GM12878 (cell line): Measurements from ENCODE around the gene MNT. TPM values are rescaled to one million over a fixed set of nuclear protein-coding genes. Genes with fewer than 3 reads are reported as not detected.

Source experiments
- ATAC-seq: fragments of 200-7000 bp; cut with Tn5 transposase; 3 replicates; pipeline ENCODE4 v1.9.1; 2020; ENCODE audit warnings: mild to moderate bottlenecking, moderate library complexity
- BruUV-seq: library from RNA; stranded (reverse); fragments of 400-500 nt; replicated peaks from 2 replicates; lab custom pipeline; 2021; lab: Mats Ljungman, UMichigan
- CTCF ChIA-PET: fragments of 300-600 bp; sonication (Branson Sonifier 250); formaldehyde crosslinking; extraction: SDS; loops from one replicate; lab custom pipeline; 2021; ENCODE audit warnings: inconsistent platforms; lab: Yijun Ruan, JAX
- POLR2A ChIA-PET: fragments of 350-600 bp; formaldehyde crosslinking; extraction: SDS; loops from one replicate; lab custom pipeline; 2021; ENCODE audit warnings: inconsistent platforms; lab: Charles Lee
- RAD21 ChIA-PET: fragments of 300-600 bp; sonication (Branson Sonifier 250); formaldehyde crosslinking; loops from one replicate; lab custom pipeline; 2023; ENCODE audit warnings: antibody characterized with exemption; ENCODE audit not compliant: unreplicated experiment; lab: Charles Lee
- SMC1A ChIA-PET: fragments of 300-600 bp; sonication (Branson Sonifier 250); formaldehyde crosslinking; loops from one replicate; lab custom pipeline; 2023; ENCODE audit not compliant: unreplicated experiment, uncharacterized antibody; lab: Charles Lee
- DNase-seq: peaks from one replicate; pipeline ENCODE4 v3.0.0-alpha.2; 2011; ENCODE audit warnings: low read depth, low spot score
- FAIRE-seq: peaks from 3 replicates; lab custom pipeline; 2011; peaks lifted over from hg19 to GRCh38; lab: Jason Lieb, UNC
- H2AFZ ChIP-seq: 2 replicates; pipeline ENCODE4 v1.6.0; 2011; ENCODE audit warnings: low read depth, low read length, control low read depth; ENCODE audit not compliant: control insufficient read depth
- H3K27ac ChIP-seq: 2 replicates; pipeline ENCODE4 v1.5.1; 2011; ENCODE audit warnings: control low read depth; ENCODE audit not compliant: control insufficient read depth, insufficient read depth
- H3K27me3 ChIP-seq, 2 experiments: replicated peaks in 1 of 2; 2 replicates each; pipeline versions ENCODE4 v1.6.0 to v1.6.1; 2011; ENCODE audit warnings: low read length in 1 of 2; ENCODE audit not compliant: control insufficient read depth in 2 of 2, insufficient read depth in 2 of 2
- H3K36me3 ChIP-seq, 2 experiments: 2 replicates each; pipeline ENCODE4 v1.5.1; 2011; ENCODE audit warnings: low read length in 1 of 2; ENCODE audit not compliant: control insufficient read depth in 2 of 2, insufficient read depth in 2 of 2
- H3K4me1 ChIP-seq: 2 replicates; pipeline ENCODE4 v1.6.1; 2011; ENCODE audit warnings: mild to moderate bottlenecking, low read length, moderate library complexity, mixed read lengths; ENCODE audit not compliant: control insufficient read depth, insufficient read depth
- H3K4me2 ChIP-seq: 2 replicates; pipeline ENCODE4 v1.6.0; 2011; ENCODE audit warnings: control low read depth; ENCODE audit not compliant: control insufficient read depth, insufficient read depth
- H3K4me3 ChIP-seq: fragments of 200-600 bp; sonication (generic); 2 replicates; pipeline ENCODE4 v1.5.1; 2016
- H3K79me2 ChIP-seq: 2 replicates; pipeline ENCODE4 v1.6.0; 2011; ENCODE audit warnings: low read length; ENCODE audit not compliant: control insufficient read depth, insufficient read depth
- H3K9ac ChIP-seq: 2 replicates; pipeline ENCODE4 v1.8.0; 2011; ENCODE audit warnings: low read length, control low read depth, mixed read lengths; ENCODE audit not compliant: control insufficient read depth, insufficient read depth
- H3K9me3 ChIP-seq: replicated peaks from 3 replicates; pipeline ENCODE4 v1.5.1; 2011; ENCODE audit warnings: mild to moderate bottlenecking, low read length; ENCODE audit not compliant: control insufficient read depth, insufficient read depth
- H4K20me1 ChIP-seq: 2 replicates; pipeline ENCODE4 v1.6.0; 2011; ENCODE audit not compliant: control insufficient read depth, insufficient read depth
- JUNB ChIP-seq: IDR thresholded peaks from 2 replicates; pipeline ENCODE4 v1.6.1; 2016; ENCODE audit warnings: antibody characterized with exemption, mild to moderate bottlenecking
- NFXL1 ChIP-seq: fragments of 450-650 bp; IDR thresholded peaks from 2 replicates; pipeline ENCODE4 v1.6.1; 2017; ENCODE audit warnings: antibody characterized with exemption, mild to moderate bottlenecking, borderline replicate concordance
- NFYB ChIP-seq: IDR thresholded peaks from 2 replicates; pipeline ENCODE4 v1.6.1; 2011; ENCODE audit warnings: low read depth, mild to moderate bottlenecking, low read length, improper control_type of control experiment, moderate library complexity; ENCODE audit not compliant: insufficient read depth
- SMAD5 ChIP-seq: IDR thresholded peaks from 2 replicates; pipeline ENCODE4 v1.6.1; 2016; ENCODE audit warnings: antibody characterized with exemption, low read depth
- SMC3 ChIP-seq: IDR thresholded peaks from 2 replicates; pipeline ENCODE4 v1.6.1; 2011; ENCODE audit warnings: low read length, improper control_type of control experiment, borderline replicate concordance
- SPI1 ChIP-seq: IDR thresholded peaks from 2 replicates; pipeline ENCODE4 v1.6.1; 2011; ENCODE audit warnings: low read depth, mild to moderate bottlenecking, low read length, moderate library complexity, borderline replicate concordance; ENCODE audit not compliant: insufficient read depth
- ZNF622 ChIP-seq: fragments of 450-650 bp; IDR thresholded peaks from 2 replicates; pipeline ENCODE4 v1.6.1; 2017; ENCODE audit warnings: mild to moderate bottlenecking, inconsistent platforms
- WGBS: methylation state at CpG from one replicate; pipeline ENCODE4 v1.1.6; 2016; ENCODE audit warnings: low lambda C conversion rate; ENCODE audit not compliant: insufficient replicate concordance, insufficient coverage; ENCODE audit errors: missing lambda C conversion rate; 5-methylcytosine and 5-hydroxymethylcytosine counted together
- in situ Hi-C: fragments of 300-500 bp; cut with MboI; formaldehyde crosslinking; loops from 9 replicates; pipeline ENCODE4 v1.14.3; 2018; ENCODE audit warnings: mixed read lengths
- intact Hi-C: fragments of 100-400 bp; cut with micrococcal nuclease; formaldehyde crosslinking; loops from one replicate; pipeline ENCODE4 v1.14.2; 2022; ENCODE audit not compliant: unreplicated experiment
- polyA plus RNA-seq, 11 experiments: library from polyadenylated mRNA; depleted of rRNA in 4 of 11; unstranded in 6 of 11; stranded (reverse) in 5 of 11; fragments of >200 nt; fragmentation: Nextera tagmentation in 4 of 11; fragmentation: Illumina TruSeq in 1 of 11; extraction: Ambion mirVana in 4 of 11; extraction: Trizol in 1 of 11; gene quantifications; 1 replicate in 1 of 11; 2 replicates in 10 of 11; pipeline versions ENCODE4 v1.2.1 to v1.2.3, GENCODE V29; 2011 to 2016; ENCODE audit warnings: inconsistent platforms in 2 of 11, missing spikeins in 2 of 11, low read depth in 1 of 11
- total RNA-seq, 4 experiments: library from RNA; depleted of rRNA in 3 of 4; stranded (reverse); fragments of >200 nt in 3 of 4; fragmentation: Illumina TruSeq in 1 of 4; extraction: Trizol in 1 of 4; gene quantifications; 2 replicates each; pipeline versions ENCODE4 v1.2.1 to v1.2.3, GENCODE V29; 2013 to 2021
- TF ChIP-seq, protein P1 (sequence below): fragments of 450-650 bp; formaldehyde crosslinking; IDR thresholded peaks from 2 replicates; pipeline ENCODE4 v1.4.0; 2020; ENCODE audit warnings: mild to moderate bottlenecking, moderate library complexity
- TF ChIP-seq, protein P2 (sequence below): IDR thresholded peaks from 2 replicates; pipeline ENCODE4 v1.6.1; 2012; ENCODE audit warnings: low read depth, low read length, improper control_type of control experiment

The MNT gene
- total and polyA plus RNA-seq, 10 of the 15 experiments (the other 5 are each of a cell fraction or from before 2014, with no cell fraction given), result 0.31 to 15.9 (median 3.8) TPM

- TF ChIP-seq, protein P1, sequence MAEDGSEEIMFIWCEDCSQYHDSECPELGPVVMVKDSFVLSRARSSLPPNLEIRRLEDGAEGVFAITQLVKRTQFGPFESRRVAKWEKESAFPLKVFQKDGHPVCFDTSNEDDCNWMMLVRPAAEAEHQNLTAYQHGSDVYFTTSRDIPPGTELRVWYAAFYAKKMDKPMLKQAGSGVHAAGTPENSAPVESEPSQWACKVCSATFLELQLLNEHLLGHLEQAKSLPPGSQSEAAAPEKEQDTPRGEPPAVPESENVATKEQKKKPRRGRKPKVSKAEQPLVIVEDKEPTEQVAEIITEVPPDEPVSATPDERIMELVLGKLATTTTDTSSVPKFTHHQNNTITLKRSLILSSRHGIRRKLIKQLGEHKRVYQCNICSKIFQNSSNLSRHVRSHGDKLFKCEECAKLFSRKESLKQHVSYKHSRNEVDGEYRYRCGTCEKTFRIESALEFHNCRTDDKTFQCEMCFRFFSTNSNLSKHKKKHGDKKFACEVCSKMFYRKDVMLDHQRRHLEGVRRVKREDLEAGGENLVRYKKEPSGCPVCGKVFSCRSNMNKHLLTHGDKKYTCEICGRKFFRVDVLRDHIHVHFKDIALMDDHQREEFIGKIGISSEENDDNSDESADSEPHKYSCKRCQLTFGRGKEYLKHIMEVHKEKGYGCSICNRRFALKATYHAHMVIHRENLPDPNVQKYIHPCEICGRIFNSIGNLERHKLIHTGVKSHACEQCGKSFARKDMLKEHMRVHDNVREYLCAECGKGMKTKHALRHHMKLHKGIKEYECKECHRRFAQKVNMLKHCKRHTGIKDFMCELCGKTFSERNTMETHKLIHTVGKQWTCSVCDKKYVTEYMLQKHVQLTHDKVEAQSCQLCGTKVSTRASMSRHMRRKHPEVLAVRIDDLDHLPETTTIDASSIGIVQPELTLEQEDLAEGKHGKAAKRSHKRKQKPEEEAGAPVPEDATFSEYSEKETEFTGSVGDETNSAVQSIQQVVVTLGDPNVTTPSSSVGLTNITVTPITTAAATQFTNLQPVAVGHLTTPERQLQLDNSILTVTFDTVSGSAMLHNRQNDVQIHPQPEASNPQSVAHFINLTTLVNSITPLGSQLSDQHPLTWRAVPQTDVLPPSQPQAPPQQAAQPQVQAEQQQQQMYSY, result no peak
- TF ChIP-seq SMAD5, result 0 out of 2 replicates have a peak, but pooled peaks have one; percentile 19
- TF ChIP-seq NFYB, result no peak
- TF ChIP-seq, protein P2, sequence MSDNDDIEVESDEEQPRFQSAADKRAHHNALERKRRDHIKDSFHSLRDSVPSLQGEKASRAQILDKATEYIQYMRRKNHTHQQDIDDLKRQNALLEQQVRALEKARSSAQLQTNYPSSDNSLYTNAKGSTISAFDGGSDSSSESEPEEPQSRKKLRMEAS, result peak; percentile 36
- TF ChIP-seq, all 136 proteins: peak for 40
Observed at GRCh38 chr17:2400877-2401425, at the start of gene MNT (continued).

GRCh38 chr17:2450016-2450650 lies 49.3 kb upstream of the MNT start:
- H3K4me3 ChIP-seq, result no peak overlapping the region
- intact Hi-C loops, result no loop called here
- DNase-seq, result no peak
- no peak overlapping the region for H3K4me2 ChIP-seq
- no peak overlapping the region for H3K27ac ChIP-seq
- ChIA-PET CTCF (interaction anchor here (1.0 to 1.3 kb wide), 3 partner anchors 34 to 96 kb away, joined by 3 to 4 read pairs (median 3); no protein-coding TSS in a partner anchor), SMC1A (interaction anchor here (0.7 to 2.7 kb wide), 4 partner anchors 14 to 67 kb away, joined by 3 to 9 read pairs (median 3); no protein-coding TSS in a partner anchor), POLR2A (no interaction called here), RAD21 (interaction anchor here (1.0 to 1.2 kb wide), 2 partner anchors 40 to 68 kb away, joined by 3 to 4 read pairs; no protein-coding TSS in a partner anchor)
- H3K79me2 ChIP-seq, result no peaks in the 10 kb centered on the region
- peaks cover 0 to 4% of the 10 kb centered on the region in 2 experiments; a peak in 2 of 4 replicates for H3K36me3 ChIP-seq
- no peak for ATAC-seq
- peaks cover 12% of the 10 kb centered on the region for H3K4me1 ChIP-seq
- H3K27me3 ChIP-seq, result no peaks in the 10 kb centered on the region
- BruUV-seq, result no TSS peak
- H3K9me3 ChIP-seq, result no peaks in the 10 kb centered on the region; the same call in 2 of the 3 replicates
- H3K9ac ChIP-seq, result no peak overlapping the region
- in situ Hi-C loops, result no loop called here
- no peak for FAIRE-seq
- 98% methylated on average over 5 of the region's 5 CpGs for WGBS
- no peak overlapping the region for H2AFZ ChIP-seq
- no peaks in the 10 kb centered on the region for H4K20me1 ChIP-seq
- TF ChIP-seq SMC3 (no peak), NFXL1 (no peak), SPI1 (no peak), JUNB (no peak), ZNF622 (no peak)
- TF ChIP-seq, protein P1, result no peak
